ENCODE results near the gene UIMC1.

The UIMC1 gene

GRCh38 chr5:176878906-176879662 lies 127.5 kb downstream of the UIMC1 start:
- no peak for TF ChIP-seq CTCF (IDR thresholded peaks at IDR 0.05; ENCODE audit: low read depth, low read length)
- H3K4me3 ChIP-seq (ENCODE audit: low read depth, low read length) = no peak overlapping the region

DNA sequence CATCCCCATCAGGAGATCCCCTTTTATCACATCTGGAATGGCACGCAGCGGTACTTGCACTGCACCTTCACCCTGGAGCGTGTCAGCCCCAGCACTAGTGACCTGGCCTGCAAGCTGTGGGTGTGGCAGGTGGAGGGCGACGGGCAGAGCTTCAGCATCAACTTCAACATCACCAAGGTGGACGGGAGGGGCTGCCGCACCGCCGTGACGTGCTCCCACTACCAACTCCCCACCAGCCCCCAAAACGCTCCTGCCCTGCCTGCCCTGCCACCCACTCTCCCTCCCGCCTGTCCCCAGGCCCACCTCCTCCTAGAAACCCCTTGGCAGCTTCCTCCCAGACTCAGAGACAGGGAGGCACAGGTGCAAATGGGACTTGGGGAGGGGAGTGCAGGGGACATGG lies 128.1 kb downstream of the UIMC1 start:
- no peak overlapping the region for H3K4me3 ChIP-seq (ENCODE audit: low read depth, low read length)
- TF ChIP-seq CTCF (IDR thresholded peaks at IDR 0.05; ENCODE audit: low read depth, low read length) = no peak

DNA sequence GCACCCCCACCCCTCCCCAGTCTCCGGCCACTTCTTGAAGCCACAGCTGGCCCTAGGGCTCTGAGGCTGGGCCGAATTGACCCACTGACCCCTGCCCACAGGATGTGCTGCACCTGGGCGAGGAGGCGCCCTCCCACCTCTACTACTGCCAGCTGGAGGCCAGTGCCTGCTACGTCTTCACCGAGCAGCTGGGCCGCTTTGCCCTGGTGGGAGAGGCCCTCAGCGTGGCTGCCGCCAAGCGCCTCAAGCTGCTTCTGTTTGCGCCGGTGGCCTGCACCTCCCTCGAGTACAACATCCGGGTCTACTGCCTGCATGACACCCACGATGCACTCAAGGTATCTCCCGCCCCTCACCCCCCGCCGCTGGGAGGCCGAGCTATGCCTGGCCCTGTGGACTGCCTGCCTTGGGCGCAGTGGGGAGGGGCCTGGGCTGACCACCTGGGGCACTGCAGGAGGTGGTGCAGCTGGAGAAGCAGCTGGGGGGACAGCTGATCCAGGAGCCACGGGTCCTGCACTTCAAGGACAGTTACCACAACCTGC lies 128.7 kb downstream of the UIMC1 start:
- no peak overlapping the region for H3K4me3 ChIP-seq (ENCODE audit: low read depth, low read length)
- no peak for TF ChIP-seq CTCF (IDR thresholded peaks at IDR 0.05; ENCODE audit: low read depth, low read length)

DNA sequence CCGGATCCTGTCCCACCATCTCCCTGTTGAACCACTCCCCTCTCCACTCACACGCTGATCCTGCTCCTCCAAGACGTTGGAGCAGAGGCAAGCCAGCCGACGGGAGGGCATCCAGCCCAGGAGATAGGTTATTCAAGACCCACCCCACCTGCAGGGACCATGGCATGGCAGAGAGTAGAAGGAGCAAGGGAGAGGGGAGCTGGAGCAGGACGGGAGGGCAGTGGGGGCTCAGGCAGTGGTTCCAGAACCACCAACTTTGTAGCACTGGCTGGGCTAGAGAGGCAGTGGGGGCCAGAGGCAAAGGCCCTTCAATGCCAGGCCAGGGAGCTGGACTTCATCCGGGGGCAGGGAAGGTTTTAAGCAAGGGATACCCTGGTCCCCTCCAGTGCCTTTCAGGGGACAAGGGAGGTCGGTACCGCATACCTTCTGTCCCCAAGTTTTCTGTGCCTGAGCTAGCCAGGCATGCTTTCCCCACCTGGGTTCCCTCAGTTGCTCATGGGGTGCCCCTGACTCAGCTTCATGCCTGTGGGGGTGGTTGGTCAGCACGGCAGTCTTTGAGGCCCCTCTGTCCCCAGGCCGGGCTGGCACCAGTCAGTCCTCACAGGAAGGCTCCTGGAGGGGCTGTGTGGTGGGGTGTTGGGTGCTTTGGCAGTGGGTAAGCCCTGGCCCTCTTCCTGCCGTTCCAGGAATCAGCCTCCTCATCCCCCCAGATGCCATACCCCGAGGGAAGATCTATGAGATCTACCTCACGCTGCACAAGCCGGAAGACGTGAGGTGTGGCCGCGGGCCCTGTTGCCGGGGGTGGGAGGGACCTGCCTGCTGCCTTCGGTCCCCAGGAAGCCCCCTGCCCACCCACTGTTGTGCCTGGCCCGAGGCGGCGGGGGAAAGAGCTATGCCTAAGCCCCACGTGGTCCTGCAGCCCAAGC lies 129.8 kb downstream of the UIMC1 start:
- H3K4me3 ChIP-seq (ENCODE audit: low read depth, low read length) = no peak overlapping the region
- TF ChIP-seq CTCF (IDR thresholded peaks at IDR 0.05; ENCODE audit: low read depth, low read length) = no peak

DNA sequence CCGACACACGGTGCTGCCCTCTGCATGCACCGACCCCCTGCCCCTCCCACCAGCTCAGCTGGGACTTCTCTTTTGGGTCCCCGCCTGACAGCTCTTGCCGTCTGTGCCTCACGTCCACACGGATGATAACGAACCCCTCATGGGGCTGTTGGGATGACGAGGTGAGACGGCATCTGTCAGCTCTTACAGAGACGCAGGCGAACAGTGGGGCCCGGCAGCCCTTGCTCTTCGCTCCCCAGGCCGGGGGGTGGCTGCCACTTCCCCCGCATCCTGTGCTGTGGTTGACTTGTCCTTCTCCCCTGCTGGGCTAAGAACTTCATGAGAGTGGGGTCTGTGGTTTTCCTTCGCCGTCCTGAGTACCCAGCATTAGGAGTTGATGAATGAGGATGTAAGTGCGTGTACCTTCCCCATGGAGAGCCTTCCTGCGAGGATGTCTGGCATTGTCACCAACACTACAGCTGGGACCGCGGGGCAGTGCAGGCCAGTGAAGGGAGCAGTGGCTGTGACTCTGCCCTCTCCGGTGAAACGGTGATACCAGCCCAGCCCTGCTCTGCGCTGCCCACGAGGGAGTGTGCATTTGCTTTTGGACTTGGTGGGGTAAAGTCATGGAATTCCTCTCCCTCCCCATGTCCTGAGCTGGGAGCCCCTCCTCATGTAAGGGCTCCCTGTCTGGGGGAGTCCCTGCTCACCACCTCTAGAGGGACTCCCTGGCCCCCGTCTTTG lies 130.6 kb downstream of the UIMC1 start:
- no peak for TF ChIP-seq CTCF (IDR thresholded peaks at IDR 0.05; ENCODE audit: low read depth, low read length)
- H3K4me3 ChIP-seq (ENCODE audit: low read depth, low read length) = no peak overlapping the region

DNA sequence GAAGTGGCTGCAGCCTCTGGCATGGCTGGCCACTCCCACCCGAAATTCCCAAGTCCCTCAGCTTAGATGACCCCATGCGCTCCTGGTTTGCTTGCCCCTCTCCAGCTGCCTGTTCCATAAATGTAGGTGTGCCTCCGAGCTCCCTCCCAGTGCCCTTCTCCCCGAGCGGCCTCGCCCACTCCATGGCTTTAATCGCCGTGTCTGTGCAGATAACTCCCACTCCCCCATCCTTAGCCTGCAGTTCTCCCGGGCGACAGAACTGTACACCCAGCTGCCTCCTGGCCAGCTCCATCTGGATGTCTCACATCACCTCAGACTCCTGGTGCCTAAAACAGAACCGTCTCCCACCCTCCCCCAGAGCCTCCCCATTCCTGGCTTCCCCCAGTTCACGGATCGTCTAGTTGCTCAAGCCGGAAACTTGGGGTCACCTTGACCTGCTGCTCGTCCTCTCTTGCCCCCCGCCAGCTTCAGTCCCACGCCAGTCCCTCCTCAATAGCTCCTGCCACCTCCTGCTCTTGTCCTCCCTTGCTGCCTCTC lies 131.5 kb downstream of the UIMC1 start:
- TF ChIP-seq CTCF (IDR thresholded peaks at IDR 0.05; ENCODE audit: low read depth, low read length) = no peak

More for the DNA sequence above, 131.5 kb downstream of the UIMC1 start:
- no peak overlapping the region for H3K4me3 ChIP-seq (ENCODE audit: low read depth, low read length)
